ENCODE measurements around the gene AMHR2.

AMHR2 gene

DNA sequence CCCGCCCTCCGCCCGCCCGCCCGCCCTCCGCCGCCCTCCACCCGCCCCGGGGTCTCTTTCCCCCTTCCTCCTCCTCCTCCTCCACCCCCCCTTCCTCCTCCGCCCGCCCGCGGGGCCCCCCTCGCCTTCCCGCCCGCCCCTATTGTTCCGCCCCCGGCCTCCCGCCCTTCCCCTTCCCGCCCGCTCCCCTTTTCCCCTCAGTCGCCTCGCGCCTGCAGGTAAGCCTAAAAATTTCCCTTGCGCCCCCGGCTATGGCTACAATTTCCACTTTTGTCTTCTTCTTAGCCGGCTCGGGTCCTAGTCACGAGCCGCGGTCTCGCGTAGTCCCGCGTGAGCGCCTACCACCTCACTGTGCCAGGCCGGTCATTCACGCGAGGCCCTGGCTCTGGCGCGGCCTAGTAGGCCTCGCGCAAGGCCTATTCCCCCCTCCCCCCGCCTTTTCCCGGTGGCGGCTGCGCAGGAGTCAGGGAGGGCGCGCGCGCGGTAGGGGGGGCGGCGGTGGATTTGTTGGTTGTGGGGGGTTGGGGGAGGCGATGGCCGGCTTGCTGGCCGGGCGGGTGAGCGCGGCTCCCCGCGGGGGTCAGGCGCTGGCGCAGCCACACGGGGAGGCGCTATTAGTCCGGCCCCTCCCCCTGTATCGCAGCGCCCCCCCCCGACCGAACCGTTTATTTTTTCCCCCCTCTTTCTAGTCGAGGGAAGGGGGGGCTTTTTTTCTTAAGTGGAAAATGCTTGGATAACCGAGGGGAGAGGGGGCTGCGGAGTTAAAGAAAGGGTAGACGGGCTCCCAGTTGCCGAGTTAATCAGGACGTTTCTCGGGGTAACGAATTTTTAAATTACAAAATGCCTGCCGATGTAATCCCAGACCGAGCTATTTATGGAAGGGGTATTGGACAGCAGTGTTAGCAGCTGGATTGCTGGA is 28.8 kb downstream of the AMHR2 start:
- DNase-seq (ENCODE audit: low read depth in 2 of 2) = peak; percentile 57 to 69

DNA sequence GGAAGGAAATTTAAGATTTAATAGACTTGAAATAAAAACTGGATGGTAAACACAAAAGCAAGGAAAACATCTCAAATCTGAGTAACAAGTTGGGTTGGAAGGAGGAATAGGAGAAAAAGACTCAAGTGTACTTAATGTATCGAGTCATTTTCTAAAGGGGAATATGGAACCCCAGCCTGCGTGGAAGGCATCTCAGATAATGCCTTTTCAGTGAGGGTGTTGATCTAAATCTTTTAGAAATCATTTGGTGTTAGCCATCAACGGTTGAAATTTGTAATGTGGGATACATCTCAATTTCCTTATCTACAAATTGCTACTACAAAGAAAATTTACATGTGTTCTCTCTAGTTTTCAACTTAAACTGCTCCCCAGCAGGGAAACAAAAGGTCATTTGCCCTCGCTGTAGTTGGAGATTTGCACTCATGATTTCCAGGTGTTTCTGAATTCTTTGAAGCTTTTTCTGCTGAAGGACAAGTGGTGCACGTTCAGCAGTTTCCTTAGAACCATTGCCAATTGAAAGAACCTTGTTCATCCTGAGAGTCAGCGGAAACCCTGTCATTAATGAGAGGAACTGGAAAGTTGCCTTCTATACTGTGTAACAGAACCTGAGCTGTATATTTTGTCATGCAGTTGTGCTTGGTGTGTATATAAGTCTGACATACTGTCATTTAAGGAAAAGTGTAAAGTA is 30.4 kb downstream of the AMHR2 start:
- no peak for DNase-seq (ENCODE audit: low read depth in 2 of 2)

DNA sequence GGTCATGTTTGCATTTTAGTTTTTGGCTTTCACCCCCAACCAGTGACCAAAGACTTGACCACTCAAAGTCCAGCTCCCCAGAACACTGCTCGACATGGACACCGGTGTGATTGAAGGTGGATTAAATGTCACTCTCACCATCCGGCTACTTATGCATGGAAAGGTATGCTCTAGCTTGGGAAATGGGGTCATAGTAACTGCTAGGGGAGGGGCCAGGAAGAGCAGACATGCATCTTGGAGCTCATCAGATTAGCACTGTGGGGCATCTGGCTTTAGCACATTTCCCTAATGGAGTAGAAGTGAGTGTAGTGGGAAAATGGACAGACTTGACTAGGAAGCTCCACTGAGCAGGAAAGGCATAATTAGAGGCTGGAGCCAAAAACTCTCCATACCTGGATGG is 31.1 kb downstream of the AMHR2 start:
- no peak for DNase-seq (ENCODE audit: low read depth in 2 of 2)

DNA sequence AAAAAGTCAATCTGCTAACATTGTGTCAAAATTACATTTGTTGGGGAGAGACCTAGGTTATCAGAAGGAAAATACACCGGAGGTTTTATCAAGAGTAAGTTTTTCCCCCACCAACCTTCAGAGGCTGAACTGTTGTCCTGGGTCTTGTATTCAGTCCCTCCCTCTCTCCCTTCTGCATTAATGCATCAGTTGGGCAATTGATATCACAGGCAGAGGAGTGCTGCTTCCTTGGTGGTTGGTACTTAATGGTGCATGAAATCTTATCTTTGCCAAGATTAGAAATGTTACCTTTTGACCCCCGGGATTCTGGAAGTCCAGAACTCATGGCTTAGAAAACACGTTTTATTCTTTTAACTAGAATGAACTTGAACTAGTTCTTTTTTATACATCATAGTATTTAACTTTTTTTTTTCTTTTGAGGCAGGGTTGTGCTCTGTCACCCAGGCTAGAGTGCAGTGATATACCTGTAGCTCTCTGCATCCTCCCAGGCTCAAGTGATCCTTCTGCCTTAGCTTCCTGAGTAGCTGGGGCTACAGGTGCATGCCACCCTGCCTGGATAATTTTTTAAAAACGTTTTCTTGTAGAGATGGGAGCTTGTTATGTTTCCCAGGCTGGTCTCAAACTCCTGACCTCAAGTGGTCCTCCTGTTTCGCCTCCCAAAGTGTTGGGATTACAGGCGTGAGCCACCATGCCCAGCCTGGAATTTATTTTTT is 33.2 kb downstream of the AMHR2 start:
- DNase-seq (ENCODE audit: low read depth in 2 of 2) = no peak

DNA sequence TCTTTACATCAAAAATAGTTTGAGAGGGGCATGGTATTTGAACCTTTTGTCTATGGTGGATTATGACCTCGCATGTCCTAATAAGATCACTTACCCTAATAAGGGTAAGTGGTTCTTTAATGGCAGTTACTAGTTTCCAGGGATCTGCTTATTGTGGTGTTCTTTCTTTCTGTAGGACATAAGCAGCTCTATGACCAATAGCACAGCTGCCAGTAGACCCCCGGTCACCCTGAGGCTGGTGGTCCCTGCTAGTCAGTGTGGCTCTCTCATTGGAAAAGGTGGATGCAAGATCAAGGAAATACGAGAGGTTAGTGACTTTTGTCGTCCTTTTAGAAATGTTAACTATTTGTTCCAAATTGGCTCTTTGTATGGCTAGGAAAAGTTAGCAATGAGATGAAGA is 35.4 kb downstream of the AMHR2 start:
- DNase-seq (ENCODE audit: low read depth in 2 of 2) = no peak

DNA sequence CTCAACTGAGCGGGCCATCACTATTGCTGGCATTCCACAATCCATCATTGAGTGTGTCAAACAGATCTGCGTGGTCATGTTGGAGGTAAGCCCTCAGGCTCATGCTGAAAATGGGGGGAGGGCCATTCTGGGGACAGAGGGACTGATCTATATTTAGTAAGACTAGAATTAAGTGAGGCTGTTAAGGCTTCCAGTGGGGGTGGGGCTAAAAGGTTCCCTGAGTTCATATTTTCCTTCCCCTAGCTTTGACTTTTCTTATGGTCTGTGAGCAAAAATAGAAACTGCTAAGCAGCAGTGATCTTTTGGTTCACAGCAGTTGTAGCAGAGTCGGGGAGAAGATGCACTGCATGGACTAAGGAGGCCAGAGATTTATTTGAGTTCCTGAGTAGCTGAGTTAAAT is 37.4 kb downstream of the AMHR2 start:
- no peak for DNase-seq (ENCODE audit: low read depth in 2 of 2)

DNA sequence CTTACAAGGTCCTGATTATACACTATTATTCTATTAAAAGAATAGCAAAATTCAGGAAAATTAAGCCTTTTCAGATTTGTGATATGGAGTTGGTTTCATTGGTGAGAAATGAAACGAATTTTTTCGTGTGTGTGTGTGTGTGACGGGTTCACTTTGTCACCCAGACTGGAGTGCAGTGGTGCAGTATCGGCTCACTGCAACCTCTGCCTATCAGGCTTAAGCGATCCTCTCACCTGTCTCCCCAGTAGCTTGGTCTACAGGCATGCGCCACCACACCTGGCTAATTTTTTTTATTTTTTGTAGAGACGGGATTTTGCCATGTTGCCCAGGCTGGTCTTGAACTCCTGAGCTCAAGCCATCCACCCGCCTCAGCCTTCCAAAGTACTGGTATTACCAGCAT is 37.9 kb downstream of the AMHR2 start:
- DNase-seq (ENCODE audit: low read depth in 2 of 2) = no peak

DNA sequence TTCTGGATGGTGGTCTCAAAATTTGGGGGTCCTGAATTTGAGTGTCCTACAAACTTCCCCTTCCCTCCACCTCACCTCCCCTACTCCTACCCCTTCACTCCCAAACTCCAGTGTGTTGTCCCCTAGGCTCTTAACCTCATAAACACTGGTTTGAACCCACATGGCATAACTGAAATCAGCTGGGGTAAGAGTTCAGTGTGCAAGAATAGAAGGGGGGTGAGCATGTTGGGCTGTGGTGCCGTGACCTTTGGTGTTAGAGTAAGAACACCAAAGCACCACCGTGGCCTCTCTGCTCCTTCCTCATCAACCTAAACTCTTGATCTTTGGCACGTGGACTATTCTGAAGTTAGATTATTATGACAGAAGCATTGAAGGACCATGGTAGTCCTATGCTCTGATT is 39.3 kb downstream of the AMHR2 start:
- DNase-seq (ENCODE audit: low read depth in 2 of 2) = no peak

DNA sequence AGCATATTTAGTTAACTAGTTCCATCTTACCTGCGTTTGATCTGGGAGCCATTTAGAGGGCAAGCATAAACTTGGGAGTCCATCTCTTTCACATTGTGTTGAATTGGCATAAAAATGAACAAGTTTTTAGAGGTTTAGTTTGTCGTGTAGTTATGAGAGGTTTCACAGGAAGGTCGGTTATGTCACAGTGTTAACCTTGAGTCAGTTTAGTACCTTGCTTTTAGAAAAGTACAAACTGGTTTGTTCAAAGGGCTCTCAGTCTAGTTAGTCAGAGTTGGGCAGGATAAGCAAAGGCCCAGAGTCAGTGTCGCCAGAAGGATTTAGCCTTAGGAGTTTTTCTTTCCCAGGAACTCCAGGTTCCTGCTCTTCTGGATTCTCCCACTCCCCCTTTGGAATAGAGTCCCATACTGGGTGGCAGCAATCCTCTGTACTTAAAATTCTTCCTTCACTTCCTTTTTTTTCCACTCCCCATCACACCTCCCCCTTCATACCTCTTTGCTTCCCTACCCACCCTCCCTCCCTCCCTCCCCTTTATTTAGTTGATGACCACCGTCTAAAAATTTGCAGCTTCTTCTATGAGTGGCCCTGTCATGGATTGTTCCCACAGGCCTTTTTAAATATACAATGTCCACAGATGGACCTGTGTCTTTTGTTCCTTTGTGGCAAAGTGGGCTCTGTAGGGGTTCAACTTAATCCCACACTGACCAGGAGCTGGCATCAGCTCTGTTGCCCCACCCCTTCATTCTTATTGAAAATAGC is 40.3 kb downstream of the AMHR2 start:
- no peak for DNase-seq (ENCODE audit: low read depth in 2 of 2)

DNA sequence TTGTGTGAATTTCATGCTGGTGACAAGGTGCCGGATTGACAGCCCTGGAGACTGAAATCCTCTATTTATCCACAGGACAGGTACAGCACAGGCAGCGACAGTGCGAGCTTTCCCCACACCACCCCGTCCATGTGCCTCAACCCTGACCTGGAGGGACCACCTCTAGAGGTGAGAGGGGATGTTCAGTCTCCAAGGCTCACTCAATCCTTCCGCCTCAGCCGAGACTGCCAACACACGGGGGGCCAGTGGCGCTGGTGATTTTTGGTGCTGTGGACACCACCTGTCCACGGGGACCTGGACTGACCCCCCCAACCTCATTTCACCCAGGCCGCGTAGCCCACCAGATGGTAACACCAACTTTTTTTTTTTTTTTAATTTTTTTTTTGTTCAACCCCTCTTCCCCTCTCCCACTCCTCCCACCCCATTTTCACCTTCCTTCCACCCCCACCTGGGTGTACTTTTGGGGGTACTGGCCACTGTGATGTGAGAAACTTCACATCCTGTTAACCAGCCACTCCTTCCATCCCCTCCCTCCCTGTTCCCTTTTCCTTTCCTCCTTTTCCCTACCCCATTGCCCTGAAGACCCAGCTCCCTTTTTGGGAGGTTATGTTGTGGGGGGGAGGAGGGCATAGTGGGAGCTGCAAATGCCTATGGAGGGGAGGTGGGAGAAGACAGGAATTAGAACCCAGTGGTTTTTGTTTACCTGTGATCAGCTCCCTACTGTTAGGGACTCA is 41.2 kb downstream of the AMHR2 start:
- no peak for DNase-seq (ENCODE audit: low read depth in 2 of 2)

DNA sequence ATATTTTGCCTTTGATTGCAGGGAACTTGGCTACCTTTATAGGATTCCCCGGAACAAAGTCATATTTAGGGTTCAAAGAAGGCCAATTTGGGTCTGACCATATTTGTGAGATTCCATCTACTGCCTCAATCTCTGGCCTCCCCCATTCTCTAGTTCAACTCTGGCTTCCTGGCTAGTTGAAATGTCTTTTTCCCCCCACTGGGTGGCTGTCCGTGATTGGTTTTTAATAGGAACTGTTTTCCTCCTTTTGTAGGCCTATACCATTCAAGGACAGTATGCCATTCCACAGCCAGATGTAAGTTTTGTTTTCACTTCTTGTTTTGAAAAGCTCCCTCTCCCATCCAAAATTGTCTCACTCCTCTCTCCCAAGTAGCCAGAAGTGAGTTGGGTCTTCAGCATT is 42.0 kb downstream of the AMHR2 start:
- DNase-seq (ENCODE audit: low read depth in 2 of 2) = no peak

DNA sequence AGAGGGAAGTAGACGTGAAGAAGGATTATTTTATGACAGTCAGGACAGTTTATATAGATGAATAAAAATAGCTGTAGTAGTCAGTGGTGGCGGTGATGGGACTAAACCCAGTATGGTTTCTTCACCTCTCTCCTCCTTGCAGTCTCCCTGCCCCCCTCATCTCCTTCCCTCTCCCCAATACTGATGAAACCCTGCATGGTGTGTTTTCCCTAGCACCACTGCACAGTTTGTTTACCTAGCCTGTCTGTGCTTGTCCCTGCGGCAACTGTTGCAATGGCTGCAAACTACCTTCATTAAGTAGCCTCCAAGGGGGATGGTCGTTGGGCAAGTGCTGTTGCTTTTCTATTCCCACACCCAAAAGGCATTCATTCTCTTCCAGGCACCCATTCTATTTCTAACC is 43.0 kb downstream of the AMHR2 start:
- no peak for DNase-seq (ENCODE audit: low read depth in 2 of 2)

DNA sequence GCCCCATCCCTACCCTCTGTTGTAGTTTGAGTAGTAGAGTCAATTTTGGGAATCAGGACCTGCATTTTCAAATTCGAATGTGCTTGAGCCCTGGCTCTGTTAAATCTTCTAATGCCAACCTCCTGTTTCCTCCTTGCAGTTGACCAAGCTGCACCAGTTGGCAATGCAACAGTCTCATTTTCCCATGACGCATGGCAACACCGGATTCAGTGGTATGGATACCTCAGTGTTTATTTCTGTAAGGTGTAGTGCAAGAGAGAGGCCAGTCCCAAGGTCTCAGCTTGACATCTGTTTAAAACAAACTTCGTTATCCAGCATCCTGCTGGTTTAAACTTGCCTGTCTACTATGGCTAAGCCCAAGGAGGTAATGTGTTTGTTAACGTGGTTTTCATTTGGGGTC is 43.4 kb downstream of the AMHR2 start:
- DNase-seq (ENCODE audit: low read depth in 2 of 2) = no peak

DNA sequence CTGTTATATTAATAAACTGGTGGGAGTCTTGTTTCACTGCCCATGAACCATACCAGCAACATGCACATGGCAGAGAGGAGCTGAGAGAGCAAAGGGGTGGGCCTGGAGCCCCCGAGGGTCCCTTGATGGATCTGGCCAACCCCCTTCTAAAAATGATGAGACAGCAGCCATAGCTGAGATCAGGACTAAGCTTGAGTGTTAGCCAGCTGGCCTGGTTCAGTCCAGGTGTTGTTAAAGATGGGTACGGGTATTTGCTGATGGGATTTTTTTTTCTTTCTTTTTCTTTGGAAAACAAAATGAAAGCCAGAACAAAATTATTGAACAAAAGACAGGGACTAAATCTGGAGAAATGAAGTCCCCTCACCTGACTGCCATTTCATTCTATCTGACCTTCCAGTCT is 44.2 kb downstream of the AMHR2 start:
- DNase-seq (ENCODE audit: low read depth in 2 of 2) = no peak

DNA sequence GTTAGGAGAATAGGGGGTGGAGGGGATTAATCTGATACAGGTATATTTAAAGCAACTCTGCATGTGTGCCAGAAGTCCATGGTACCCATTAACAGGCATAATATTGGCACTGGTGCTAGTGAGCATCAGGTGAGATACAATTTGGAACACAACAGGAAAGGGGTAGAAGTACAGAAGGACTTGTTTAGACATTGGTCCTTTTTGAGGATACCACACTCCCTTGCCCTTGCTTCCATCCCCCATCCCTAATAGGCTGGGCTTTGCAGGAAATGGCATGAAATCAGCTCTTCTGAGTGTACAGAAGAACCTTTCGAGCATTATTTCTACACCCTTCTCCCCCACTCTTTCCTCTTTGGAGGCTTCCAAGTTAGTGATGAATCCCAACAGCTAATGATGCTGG is 44.6 kb downstream of the AMHR2 start:
- DNase-seq (ENCODE audit: low read depth in 2 of 2) = no peak

DNA sequence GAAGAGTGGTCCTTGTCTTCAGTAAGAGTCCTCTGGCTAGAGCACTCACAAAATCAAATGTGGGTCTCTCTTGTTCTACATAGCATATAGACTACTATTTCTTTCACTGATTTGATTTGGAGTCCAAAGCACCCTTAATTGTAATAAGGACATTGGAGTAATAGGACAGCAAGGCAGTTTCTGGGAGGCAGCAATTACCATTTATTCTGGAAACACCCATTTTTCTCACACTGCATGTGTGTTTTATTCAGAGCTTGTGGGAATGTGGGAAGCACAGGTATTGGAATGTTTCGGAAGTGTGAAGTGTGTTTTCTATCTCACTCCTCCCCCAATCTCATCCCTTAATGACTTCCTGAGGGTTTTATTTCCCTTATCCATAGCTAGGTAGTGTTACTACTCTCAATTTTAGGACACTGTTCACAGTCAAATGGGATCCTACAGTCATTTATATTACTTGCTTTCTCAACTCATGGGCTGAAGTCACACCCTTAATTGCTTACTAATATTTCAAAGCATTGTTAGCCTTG is 48.5 kb downstream of the AMHR2 start:
- DNase-seq (ENCODE audit: low read depth in 2 of 2) = no peak

DNA sequence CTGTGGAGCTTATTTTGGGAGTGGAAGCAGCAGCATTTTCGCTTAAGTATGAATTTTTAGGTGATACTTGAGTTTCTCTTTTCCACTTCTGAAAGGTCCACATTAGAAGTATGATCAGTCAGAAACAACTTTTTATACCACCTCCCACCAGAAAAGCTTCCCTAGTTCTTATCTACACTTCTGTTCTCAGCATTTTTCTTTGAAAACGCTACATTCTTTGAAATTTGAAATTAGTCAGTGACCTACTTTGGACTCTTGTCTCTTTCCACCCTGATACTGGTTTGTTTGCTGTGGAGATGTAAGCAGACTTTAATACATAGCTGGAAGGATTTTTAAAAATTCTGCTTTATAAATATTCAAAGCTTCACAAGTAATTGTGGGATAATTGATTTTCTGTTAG is 50.4 kb downstream of the AMHR2 start:
- DNase-seq (ENCODE audit: low read depth in 2 of 2) = no peak

DNA sequence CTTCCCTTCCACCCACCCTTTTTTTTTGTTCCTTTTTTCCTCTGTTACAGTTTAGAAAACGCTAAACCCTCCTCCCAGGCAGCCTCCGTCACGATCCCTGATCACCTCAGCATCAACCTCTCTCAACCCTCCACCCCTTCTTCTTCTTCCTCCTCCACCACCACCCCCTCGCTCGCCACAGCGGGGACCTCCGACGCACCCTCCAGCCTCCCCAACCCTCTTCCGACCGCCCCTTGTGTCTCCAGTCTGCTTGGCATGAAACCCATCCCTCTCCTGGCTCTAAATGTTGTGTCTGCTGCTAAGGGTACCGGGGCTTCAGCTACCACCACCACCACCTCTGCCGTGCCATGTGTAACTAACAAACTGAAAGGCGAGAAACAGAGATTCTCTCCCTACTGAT is 51.2 kb downstream of the AMHR2 start:
- DNase-seq (ENCODE audit: low read depth in 2 of 2) = no peak

DNA sequence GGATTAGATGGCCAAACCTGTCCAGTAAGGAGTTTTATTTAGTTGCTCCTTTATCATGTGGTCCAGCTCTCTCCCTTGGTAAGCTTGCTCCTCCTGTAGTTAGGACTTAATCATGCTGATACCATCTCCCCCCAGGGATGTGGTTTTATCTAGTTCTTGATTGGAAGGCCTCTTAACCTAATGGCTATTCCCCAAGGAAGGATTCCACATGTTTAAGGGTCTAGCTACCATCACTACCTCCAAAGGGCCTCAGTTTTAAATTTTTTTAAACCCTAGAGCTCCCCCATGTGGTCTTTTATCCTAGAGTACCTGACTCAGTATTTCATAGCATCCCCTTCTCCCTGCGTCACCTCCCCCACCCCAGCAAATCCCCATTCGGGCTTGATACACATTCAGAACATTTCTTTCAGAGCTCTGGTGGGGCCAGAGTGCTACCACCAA is 53.1 kb downstream of the AMHR2 start:
- no peak for DNase-seq (ENCODE audit: low read depth in 2 of 2)

DNA sequence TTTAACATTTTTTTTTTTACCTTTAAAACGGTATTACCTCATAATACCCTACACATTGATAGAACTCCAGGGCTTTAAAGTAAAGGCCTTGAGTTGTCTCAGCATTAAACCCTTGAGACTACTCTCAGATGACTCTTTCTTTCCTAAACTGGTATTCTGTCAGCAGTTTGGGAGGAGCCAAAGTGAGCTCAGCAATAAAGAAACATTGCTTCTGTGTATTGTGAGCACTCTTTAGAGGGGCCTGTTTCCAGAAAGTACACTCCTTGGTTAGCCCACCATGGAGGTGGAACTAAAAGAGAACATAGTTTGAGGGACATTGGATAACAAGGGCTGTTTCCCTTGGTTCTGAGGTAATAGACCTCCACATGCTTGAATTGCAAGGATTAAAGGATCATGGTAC is 55.2 kb downstream of the AMHR2 start:
- no peak for DNase-seq (ENCODE audit: low read depth in 2 of 2)

DNA sequence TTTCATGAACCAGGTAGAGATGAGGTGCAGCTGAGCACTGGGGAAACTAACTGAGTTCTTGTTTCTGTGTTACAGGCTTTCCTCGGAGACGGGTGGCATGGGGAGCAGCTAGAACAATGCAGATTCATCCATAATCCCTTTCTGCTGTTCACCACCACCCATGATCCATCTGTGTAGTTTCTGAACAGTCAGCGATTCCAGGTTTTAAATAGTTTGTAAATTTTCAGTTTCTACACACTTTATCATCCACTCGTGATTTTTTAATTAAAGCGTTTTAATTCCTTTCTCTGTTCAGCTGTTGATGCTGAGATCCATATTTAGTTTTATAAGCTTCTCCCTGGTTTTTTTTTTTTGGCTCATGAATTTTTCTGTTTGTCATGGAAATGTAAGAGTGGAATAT is 55.7 kb downstream of the AMHR2 start:
- no peak for DNase-seq (ENCODE audit: low read depth in 2 of 2)

Measured in stimulated activated CD8-positive, alpha-beta memory T cell treated with anti-CD3 and anti-CD28 coated beads, Interleukin-2, amount 100 ng/mL, for 1 hour (primary cell).